IMR-90 (cell line): ENCODE results near the gene NANOS1. TPM values are rescaled to one million over a fixed set of nuclear protein-coding genes. Genes with fewer than 3 reads are reported as not detected.

Source experiments
- ATAC-seq: fragments of 200-7000 bp; cut with Tn5 transposase; 2 replicates; pipeline ENCODE4 v1.9.1; 2020; ENCODE audit warnings: low read depth, mild to moderate bottlenecking, moderate library complexity
- BruUV-seq: library from RNA; stranded (reverse); fragments of 400-500 nt; replicated peaks from 2 replicates; lab custom pipeline; 2021; lab: Mats Ljungman, UMichigan
- CTCF ChIA-PET: fragments of 300-600 bp; formaldehyde crosslinking; extraction: SDS; loops from one replicate; lab custom pipeline; 2021; ENCODE audit warnings: antibody characterized with exemption; lab: Yijun Ruan, JAX
- POLR2A ChIA-PET: fragments of 300-600 bp; sonication (Branson Sonifier 250); formaldehyde crosslinking; loops from one replicate; lab custom pipeline; 2022; ENCODE audit warnings: antibody characterized with exemption; ENCODE audit not compliant: unreplicated experiment; lab: Charles Lee
- DNase-seq: peaks from one replicate; pipeline ENCODE4 v3.0.0; 2013
- H2AFZ ChIP-seq: replicated peaks from 2 replicates; pipeline ENCODE3; 2013; ENCODE audit warnings: low read length, mild to moderate bottlenecking; ENCODE audit not compliant: poor library complexity
- H2AK5ac ChIP-seq: 2 replicates; pipeline ENCODE4 v1.6.1; 2013; ENCODE audit warnings: low read depth, low read length, inconsistent platforms
- H2AK9ac ChIP-seq: replicated peaks from 2 replicates; pipeline ENCODE3; 2013; ENCODE audit warnings: mild to moderate bottlenecking, low read depth, low read length, moderate library complexity; ENCODE audit not compliant: poor library complexity
- H2BK120ac ChIP-seq: 2 replicates; pipeline ENCODE4 v1.6.1; 2013; ENCODE audit warnings: low read depth, low read length, inconsistent platforms
- H2BK15ac ChIP-seq: 3 replicates; pipeline ENCODE4 v1.6.1; 2013; ENCODE audit warnings: low read depth, low read length, inconsistent platforms
- H2BK20ac ChIP-seq: 2 replicates; pipeline ENCODE4 v1.6.1; 2013; ENCODE audit warnings: low read depth, mild to moderate bottlenecking, inconsistent platforms, low read length, moderate library complexity
- H2BK5ac ChIP-seq: 2 replicates; pipeline ENCODE4 v1.6.1; 2013; ENCODE audit warnings: mild to moderate bottlenecking, low read depth, low read length, inconsistent platforms; ENCODE audit not compliant: poor library complexity, severe bottlenecking
- H3K14ac ChIP-seq: replicated peaks from 2 replicates; pipeline ENCODE4 v1.6.1; 2013; ENCODE audit warnings: low read depth, low read length, inconsistent platforms
- H3K18ac ChIP-seq: 2 replicates; pipeline ENCODE4 v1.6.1; 2013; ENCODE audit warnings: low read depth, low read length, control low read depth
- H3K23ac ChIP-seq: 2 replicates; pipeline ENCODE4 v1.6.1; 2013; ENCODE audit warnings: low read depth, low read length, inconsistent platforms
- H3K27ac ChIP-seq: 2 replicates; pipeline ENCODE4 v1.5.1; 2013; ENCODE audit warnings: mild to moderate bottlenecking, control low read depth, low read length; ENCODE audit not compliant: insufficient read depth
- H3K27me3 ChIP-seq: 2 replicates; pipeline ENCODE4 v1.6.1; 2013; ENCODE audit warnings: low read length; ENCODE audit not compliant: control insufficient read depth, insufficient read depth
- H3K36me3 ChIP-seq: 2 replicates; pipeline ENCODE4 v1.6.1; 2013; ENCODE audit warnings: low read length, mixed read lengths; ENCODE audit not compliant: control insufficient read depth, insufficient read depth
- H3K4ac ChIP-seq: 2 replicates; pipeline ENCODE4 v1.6.1; 2013; ENCODE audit warnings: low read depth, low read length, inconsistent platforms
- H3K4me1 ChIP-seq: 2 replicates; pipeline ENCODE4 v1.6.1; 2013; ENCODE audit warnings: low read length, mixed read lengths; ENCODE audit not compliant: control insufficient read depth, insufficient read depth
- H3K4me2 ChIP-seq: 2 replicates; pipeline ENCODE4 v1.6.1; 2013; ENCODE audit warnings: low read depth, mild to moderate bottlenecking, control low read depth, low read length, moderate library complexity
- H3K4me3 ChIP-seq: 2 replicates; pipeline ENCODE4 v1.5.1; 2013; ENCODE audit warnings: low read depth, mild to moderate bottlenecking, control low read depth, low read length, moderate library complexity; ENCODE audit not compliant: insufficient read depth
- H3K56ac ChIP-seq: 2 replicates; pipeline ENCODE4 v1.6.1; 2013; ENCODE audit warnings: low read length, inconsistent platforms; ENCODE audit not compliant: insufficient read depth; ENCODE audit errors: extremely low read depth
- H3K79me1 ChIP-seq, 2 experiments: 2 replicates each; pipeline ENCODE4 v1.6.1; 2013; ENCODE audit warnings: low read length in 2 of 2, inconsistent platforms in 1 of 2, low read depth in 1 of 2
- H3K9ac ChIP-seq: 2 replicates; pipeline ENCODE4 v1.6.1; 2013; ENCODE audit warnings: low read depth, low read length, control low read depth
- H3K9me1 ChIP-seq: 2 replicates; pipeline ENCODE4 v1.6.1; 2013; ENCODE audit warnings: low read length, inconsistent platforms; ENCODE audit not compliant: insufficient read depth
- H3K9me3 ChIP-seq: 2 replicates; pipeline ENCODE4 v1.6.1; 2013; ENCODE audit warnings: low read length; ENCODE audit not compliant: control insufficient read depth, insufficient read depth
- H4K20me1 ChIP-seq: 2 replicates; pipeline ENCODE4 v1.6.1; 2013; ENCODE audit warnings: low read length, inconsistent platforms; ENCODE audit not compliant: insufficient read depth
- H4K5ac ChIP-seq: 2 replicates; pipeline ENCODE4 v1.6.1; 2013; ENCODE audit warnings: mild to moderate bottlenecking, low read depth, low read length, control low read depth
- H4K8ac ChIP-seq, 2 experiments: 2 replicates each; pipeline ENCODE4 v1.6.1; 2013; ENCODE audit warnings: low read depth in 2 of 2, low read length in 2 of 2, control low read depth in 1 of 2, inconsistent platforms in 1 of 2
- H4K91ac ChIP-seq: 2 replicates; pipeline ENCODE4 v1.6.1; 2013; ENCODE audit warnings: low read depth, low read length, inconsistent platforms; ENCODE audit not compliant: insufficient read depth
- BHLHE40 ChIP-seq: fragments of 150-350 bp; IDR thresholded peaks from 2 replicates; pipeline ENCODE4 v1.6.1; 2016; ENCODE audit warnings: mild to moderate bottlenecking, low read depth, low read length
- CEBPB ChIP-seq: IDR thresholded peaks from 2 replicates; pipeline ENCODE4 v1.6.1; 2012; ENCODE audit warnings: low read depth, low read length, improper control_type of control experiment
- CHD1 ChIP-seq: IDR thresholded peaks from 2 replicates; pipeline ENCODE4 v1.6.1; 2012; ENCODE audit warnings: low read depth, low read length, improper control_type of control experiment
- CTCF ChIP-seq: conservative IDR thresholded peaks from 2 replicates; pipeline ENCODE4 v1.5.1; 2012; ENCODE audit warnings: mild to moderate bottlenecking, low read depth, low read length, improper control_type of control experiment
- FOS ChIP-seq: fragments of 150-350 bp; IDR thresholded peaks from 2 replicates; pipeline ENCODE4 v1.6.1; 2016; ENCODE audit warnings: low read depth, low read length
- MAFK ChIP-seq: IDR thresholded peaks from 2 replicates; pipeline ENCODE4 v1.6.1; 2012; ENCODE audit warnings: low read depth, low read length, improper control_type of control experiment
- MAZ ChIP-seq: IDR thresholded peaks from 2 replicates; pipeline ENCODE4 v1.6.1; 2012; ENCODE audit warnings: low read depth, mild to moderate bottlenecking, low read length, improper control_type of control experiment, moderate library complexity, borderline replicate concordance
- MXI1 ChIP-seq: IDR thresholded peaks from 2 replicates; pipeline ENCODE4 v1.6.1; 2012; ENCODE audit warnings: low read depth, mild to moderate bottlenecking, low read length, moderate library complexity, borderline replicate concordance
- NFE2L2 ChIP-seq: fragments of 150-350 bp; IDR thresholded peaks from 2 replicates; pipeline ENCODE4 v1.6.1; 2016; ENCODE audit warnings: low read depth, mild to moderate bottlenecking, low read length
- POLR2A ChIP-seq: IDR thresholded peaks from 2 replicates; pipeline ENCODE4 v1.6.1; 2012; ENCODE audit warnings: mild to moderate bottlenecking, low read depth, low read length
- RAD21 ChIP-seq: IDR thresholded peaks from 2 replicates; pipeline ENCODE4 v1.6.1; 2012; ENCODE audit warnings: low read length, improper control_type of control experiment
- WGBS, 2 experiments: methylation state at CpG; one replicate each; pipeline versions ENCODE4 v1.1.5 to v1.1.7; 2013; ENCODE audit warnings: missing lambda C conversion rate in 2 of 2; ENCODE audit not compliant: insufficient read length in 1 of 2; ENCODE audit errors: extremely low coverage in 2 of 2; 5-methylcytosine and 5-hydroxymethylcytosine counted together
- dilution Hi-C: fragments of 300-500 bp; cut with HindIII; formaldehyde crosslinking; loops from one replicate; pipeline ENCODE4 v1.14.3; 2018; ENCODE audit warnings: low sequenced_read_pairs; ENCODE audit not compliant: unreplicated experiment
- in situ Hi-C: fragments of 300-500 bp; cut with MboI; formaldehyde crosslinking; loops from 3 replicates; pipeline ENCODE4 v1.14.3; 2019; ENCODE audit warnings: low sequenced_read_pairs, inconsistent platforms, mixed read lengths
- intact Hi-C: fragments of 100-400 bp; cut with micrococcal nuclease; formaldehyde crosslinking; loops from 2 replicates; pipeline ENCODE4 v1.10.0; 2022
- polyA plus RNA-seq, 3 experiments: library from polyadenylated mRNA; depleted of rRNA; stranded (reverse); fragments of >200 nt; gene quantifications; 2 replicates each; pipeline ENCODE4 v1.2.3, GENCODE V29; 2012; ENCODE audit warnings: low replicate concordance in 1 of 3
- total RNA-seq: library from RNA; depleted of rRNA; stranded (reverse); fragments of >200 nt; gene quantifications from 2 replicates; pipeline ENCODE4 v1.2.3, GENCODE V29; 2012

The NANOS1 gene
- total and polyA plus RNA-seq, 2 of the 4 experiments (the other 2 are of a cell fraction), result under 0.01 to 0.12 TPM

GRCh38 chr10:119005362-119006043 lies 24.0 kb upstream of the NANOS1 start:
- ATAC-seq, result no peak
- ChIA-PET POLR2A (no interaction called here), CTCF (interaction anchor here (1.1 kb wide), 1 partner anchor 20 kb away, joined by 3 read pairs; no protein-coding TSS in a partner anchor)
- Histone ChIP-seq H3K27ac (no peak overlapping the region), H3K9ac (no peak overlapping the region), H2BK120ac (no peak overlapping the region), H3K14ac (no peak overlapping the region), H3K56ac (no peak overlapping the region), H3K27me3 (peaks cover 31% of the 10 kb centered on the region), H4K8ac (no peak overlapping the region), H3K36me3 (no peaks in the 10 kb centered on the region), H3K4me1 (peaks cover 12% of the 10 kb centered on the region), H4K20me1 (peaks cover 15% of the 10 kb centered on the region), H3K79me1 (no peaks in the 10 kb centered on the region), H4K91ac (no peak overlapping the region), H2AFZ (no peak overlapping the region), H2BK15ac (no peak overlapping the region), H3K18ac (no peak overlapping the region), H3K9me1 (peaks cover 13% of the 10 kb centered on the region), H2AK9ac (no peak overlapping the region), H3K9me3 (peaks cover 3% of the 10 kb centered on the region; the same call in 1 of the 2 replicates), H3K23ac (no peak overlapping the region), H2AK5ac (peak overlapping the region; percentile 44; the same call in 1 of the 2 replicates), H2BK20ac (no peak overlapping the region), H2BK5ac (no peak overlapping the region), H3K4me2 (peak overlapping the region; percentile 55; the same call in 1 of the 2 replicates), H3K4ac (no peak overlapping the region), H3K4me3 (no peak overlapping the region), H4K5ac (no peak overlapping the region)
- dilution Hi-C loops (no loop called here), intact Hi-C loops (loop anchor here (1.0 to 5.0 kb wide), 2 partner anchors 250 to 438 kb away; no protein-coding TSS in a partner anchor), in situ Hi-C loops (no loop called here)
- WGBS, 2 experiments, result no CpG with 5 or more reads among the region's 9 CpGs
- peak; percentile 49 for DNase-seq
- no TSS peak for BruUV-seq
- TF ChIP-seq FOS, result no peak
- no peak for TF ChIP-seq RAD21
- no peak for TF ChIP-seq BHLHE40
- no peak for TF ChIP-seq MAZ
- TF ChIP-seq MAFK, result no peak
- TF ChIP-seq NFE2L2, result no peak
- no peak for TF ChIP-seq CHD1
- no peak for TF ChIP-seq MXI1
- no peak for TF ChIP-seq CTCF
- no peak for TF ChIP-seq CEBPB
- TF ChIP-seq POLR2A, result no peak
